ENCODE measurements around the gene ADGRB3.

The ADGRB3 gene

DNA sequence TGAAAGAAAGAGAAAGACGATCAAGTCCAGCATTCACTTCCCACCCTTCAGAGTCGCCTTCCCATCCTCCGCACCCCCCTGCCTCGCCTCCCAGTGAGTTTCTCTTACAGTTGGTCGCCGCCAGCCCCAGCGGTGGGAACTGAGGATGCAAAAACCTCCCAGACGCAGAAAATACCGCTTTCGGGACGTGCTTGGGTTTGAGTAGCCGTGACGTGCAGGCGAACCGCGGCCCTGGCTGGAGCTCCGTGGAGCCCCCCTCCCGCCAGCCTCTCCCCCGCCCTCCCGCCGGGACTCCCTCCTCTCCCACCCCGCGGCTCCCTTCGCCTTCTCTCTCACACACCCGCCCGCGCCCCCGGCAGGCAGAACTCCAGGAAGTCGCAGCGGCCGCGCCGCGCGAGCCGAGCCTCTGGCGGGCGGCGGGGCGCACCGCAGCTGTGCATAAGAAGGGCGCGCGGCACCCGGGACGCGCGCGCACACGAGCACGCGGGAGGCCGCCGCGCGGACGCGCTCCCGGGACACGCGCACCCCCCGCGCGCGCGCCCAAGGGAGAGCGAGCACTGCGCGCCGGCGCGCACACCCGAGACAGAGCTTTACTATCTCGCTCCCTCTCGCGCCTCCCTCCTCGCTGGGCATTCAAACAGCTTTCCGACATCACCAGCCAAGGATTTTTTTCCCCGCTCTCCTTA, at the start of gene ADGRB3:
ADGRB3 (plus strand) TSS at position 557 of the 686 bp plus-strand sequence. CDS start 3,394 bp downstream, outside the sequence.
- no peak for DNase-seq (ENCODE audit: low read depth)

DNA sequence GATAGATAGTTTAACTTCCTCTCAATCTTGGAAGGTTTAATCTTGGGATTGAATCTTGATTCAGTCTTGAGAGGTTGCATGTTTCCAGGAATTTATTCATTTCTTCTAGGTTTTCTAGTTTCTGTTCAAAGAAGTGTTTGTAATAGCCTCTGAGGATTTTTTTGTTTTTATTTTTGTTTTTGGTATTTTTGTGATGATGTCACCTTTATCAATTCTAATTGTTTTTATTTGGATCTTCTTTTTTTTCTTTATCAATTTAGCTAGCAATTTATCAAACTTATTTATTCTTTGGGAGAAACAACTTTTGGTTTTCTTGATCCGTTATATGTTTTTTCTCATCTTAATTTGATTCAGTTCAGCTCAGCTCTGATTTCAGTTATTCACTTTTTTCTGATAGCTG, 41.5 kb upstream of the ADGRB3 start:
- no peak for DNase-seq (ENCODE audit: low read depth)

DNA sequence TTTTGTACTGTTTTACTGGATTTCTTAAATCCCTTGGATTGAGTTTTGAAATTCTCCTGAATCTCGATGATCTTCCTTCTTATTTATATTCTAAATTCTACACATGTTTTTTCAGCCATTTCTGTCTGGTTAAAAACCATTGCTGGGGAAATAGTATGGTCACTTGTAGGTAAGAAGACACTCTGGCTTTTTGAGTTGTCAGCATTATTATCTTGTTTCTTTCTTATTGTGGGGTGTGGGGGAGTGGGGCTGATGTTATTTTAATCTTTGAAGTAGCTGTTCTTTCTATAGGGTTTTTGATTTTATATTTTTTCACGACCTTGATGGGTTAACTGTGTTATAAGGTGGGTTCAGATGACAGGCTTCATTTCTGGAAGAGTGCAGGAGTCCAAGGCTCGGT, 37.4 kb upstream of the ADGRB3 start:
- no peak for DNase-seq (ENCODE audit: low read depth)

DNA sequence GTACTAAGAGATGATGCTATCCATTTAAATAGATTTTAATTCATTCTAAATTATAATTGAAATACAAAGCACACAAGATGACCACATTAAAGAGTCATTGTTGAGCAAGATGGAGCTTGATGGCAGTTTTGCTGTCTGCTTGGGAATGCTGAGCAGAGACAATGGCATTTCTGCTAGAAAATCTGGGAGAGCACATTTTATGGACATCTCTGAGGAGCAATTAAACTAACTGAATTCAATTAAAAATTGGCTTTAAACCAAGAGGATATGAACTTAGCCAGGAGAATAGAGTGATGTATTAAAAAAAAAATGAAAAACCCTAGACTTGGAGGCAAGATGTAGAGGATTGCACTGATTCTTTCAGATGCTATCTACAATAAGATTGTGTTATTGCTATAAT, 19.1 kb upstream of the ADGRB3 start:
- no peak for DNase-seq (ENCODE audit: low read depth)

DNA sequence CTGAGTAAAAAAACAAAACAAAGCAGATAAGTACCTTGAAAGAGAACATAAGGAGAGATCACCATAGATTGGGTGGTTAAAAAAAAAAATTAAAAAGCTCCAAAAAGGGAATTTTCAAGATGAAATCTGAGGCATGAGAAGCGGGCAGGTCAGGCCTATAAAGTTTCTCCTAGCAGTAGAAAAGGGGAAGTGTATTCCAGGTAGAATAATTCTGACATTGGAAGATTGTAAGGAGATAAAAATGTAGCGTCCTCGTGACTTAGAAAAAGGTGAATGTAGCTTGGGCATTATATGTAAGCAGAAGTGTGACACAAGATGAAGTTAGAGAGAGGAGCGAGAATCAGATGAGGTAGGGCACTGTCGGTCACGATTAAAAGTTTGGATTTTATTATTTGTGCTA, 9.1 kb upstream of the ADGRB3 start:
- DNase-seq (ENCODE audit: low read depth), result no peak

DNA sequence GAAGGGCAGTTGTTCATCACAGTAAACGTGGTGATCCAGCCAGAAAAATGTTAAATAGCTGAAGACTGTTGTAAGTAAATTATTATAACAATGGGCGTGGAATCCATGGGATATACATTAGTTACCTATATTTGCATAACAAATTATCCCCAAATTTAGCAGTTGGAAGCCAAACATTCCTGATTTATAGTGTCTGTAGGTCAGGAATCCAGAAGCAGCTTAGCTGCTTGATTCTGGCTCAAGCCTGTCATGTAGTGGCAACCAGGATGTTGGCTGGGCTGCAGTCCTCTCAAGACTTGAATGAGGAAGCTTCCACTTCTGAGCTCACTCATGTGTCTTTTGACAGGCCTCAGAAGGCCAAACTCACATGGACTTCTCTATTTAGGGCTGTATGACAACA, 6.9 kb upstream of the ADGRB3 start:
- DNase-seq (ENCODE audit: low read depth), result no peak

DNA sequence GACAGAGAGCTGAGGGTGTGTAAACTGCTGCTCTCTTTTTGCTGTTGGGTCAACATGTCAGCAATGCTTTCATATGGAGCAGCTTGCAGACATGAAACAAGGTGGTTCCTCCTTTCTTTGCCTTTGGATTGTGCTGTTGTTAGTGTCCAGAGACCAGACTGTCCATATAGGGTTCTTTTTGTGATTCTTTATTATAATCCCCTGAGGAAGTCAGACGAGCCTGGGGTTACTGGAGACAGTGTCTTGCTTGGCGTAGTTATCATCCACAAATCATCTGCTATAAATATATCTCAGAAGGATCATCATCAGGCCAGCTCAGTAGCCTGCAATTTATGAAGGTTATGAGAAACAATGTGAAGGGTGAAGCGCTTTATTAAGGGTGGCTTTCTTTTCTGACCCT, 2.3 kb upstream of the ADGRB3 start:
- DNase-seq (ENCODE audit: low read depth), result no peak

DNA sequence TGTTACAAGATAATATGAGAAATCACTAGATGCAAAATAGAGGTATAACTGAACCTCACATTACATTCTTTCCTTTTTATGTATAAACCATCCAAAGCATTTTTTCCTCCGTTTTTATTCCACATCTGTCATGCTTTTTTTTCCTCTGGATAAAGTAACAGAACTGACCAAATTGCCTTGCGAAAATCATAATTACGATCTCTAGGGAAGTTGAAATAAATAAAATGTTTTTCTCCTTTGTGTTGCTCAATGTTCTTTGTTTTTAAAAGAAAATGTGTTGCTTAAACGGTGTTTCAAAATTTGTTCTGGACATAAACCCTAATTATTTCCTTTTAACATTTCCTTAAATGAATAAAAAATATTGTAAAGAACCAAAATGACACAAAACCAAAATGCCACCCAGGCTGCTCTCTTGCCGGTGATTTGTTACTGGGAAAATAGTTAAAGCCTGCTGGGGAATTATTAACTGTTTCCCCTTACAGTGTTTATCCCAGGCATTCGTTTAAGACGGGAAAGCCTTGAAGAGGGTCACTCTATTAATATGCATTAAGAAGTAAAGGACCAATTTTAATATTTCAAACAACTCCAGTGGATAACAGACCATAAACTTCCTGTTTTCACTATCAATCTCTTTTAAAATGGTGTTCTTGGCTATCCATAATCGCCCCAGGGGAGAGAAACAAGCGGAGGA, 1.7 kb upstream of the ADGRB3 start:
- no peak for DNase-seq (ENCODE audit: low read depth)

DNA sequence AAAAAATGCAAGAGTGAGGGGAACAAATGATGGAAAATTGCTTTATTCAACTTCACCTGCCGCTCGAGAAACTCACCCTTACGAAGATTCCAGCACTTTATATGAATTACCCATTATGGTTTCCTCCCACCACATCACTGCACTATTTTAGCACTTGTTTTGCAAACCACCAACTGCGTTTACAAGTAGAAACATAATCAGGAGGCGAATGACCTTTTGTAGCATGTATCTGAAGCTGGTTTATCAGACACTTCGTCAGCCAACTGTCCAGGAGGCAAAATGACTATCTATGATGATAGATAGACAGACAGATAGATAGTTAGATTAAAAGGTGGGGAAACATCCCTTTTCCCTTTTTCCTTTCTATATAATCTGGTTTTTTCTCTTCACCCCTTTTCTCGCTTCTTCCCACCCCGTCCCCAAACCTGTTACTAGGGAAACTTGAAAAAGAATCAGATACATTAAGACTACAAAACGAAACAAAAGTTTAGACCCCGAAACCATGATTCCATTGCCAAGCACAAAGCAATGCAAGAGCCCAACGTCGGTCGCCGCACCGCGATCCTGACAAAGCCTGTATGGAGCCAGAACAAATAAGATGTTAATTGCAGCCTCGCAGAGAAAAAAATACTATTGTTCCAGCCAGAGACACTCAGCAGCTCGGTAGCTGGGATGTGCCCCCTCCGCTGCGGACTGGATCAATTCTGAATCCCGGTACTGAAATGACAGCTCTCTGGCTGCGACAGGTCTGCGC, 933 bp upstream of the ADGRB3 start:
- DNase-seq (ENCODE audit: low read depth), result no peak

DNA sequence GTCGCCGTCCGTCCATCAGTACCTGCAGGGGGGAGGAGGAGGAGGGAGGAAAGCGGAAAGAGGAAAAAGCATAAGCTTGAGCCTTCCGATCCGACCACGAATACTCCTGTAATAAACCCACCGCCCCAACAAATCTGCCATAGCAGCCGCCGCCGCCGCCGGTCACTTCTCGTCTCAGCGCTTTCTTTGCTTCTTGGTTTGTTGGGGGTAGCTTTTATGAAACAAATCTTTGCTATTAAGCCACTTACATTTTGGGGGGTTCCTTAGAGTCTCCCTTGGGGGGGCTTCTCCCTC, 277 bp downstream of the ADGRB3 start:
- no peak for DNase-seq (ENCODE audit: low read depth)

DNA sequence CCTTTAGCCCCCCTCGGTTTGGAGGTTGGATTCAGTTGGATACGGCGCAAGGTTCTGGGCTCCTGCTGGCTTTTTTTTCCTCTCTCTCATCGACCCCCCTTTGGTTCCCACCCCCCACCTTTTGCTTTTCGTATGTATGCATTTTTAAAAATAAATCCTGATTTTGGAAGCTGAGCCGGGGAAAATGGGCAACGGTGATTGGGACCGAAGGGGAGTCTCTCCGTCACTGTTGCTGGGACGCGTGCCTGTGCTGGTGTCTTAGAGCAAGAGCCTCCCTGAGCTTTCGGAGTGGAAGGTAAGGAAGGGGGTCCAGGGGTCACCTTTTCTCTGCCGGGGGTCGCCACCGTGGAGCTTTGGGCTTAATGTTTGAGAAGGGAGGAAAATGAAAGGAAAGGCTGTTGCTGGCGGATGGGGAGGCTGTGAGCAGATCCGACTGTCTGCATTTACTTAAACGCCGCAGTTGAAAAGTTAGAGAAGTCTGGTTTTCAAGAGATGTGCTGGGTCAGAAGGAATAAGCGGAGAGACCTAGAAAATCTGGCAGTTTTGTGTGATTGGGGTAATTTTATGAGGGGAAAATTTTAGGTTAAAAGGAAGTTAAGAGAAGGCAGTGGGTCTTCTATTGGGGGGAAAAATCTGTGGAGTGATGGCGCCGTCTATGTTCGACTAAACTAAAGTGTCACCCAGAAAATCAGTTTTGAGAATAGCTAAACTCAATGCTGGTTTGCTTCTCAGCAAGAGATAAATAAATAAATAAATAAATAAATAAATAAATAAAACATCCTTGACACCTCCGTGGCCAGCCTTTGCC, 828 bp downstream of the ADGRB3 start:
- no peak for DNase-seq (ENCODE audit: low read depth)

DNA sequence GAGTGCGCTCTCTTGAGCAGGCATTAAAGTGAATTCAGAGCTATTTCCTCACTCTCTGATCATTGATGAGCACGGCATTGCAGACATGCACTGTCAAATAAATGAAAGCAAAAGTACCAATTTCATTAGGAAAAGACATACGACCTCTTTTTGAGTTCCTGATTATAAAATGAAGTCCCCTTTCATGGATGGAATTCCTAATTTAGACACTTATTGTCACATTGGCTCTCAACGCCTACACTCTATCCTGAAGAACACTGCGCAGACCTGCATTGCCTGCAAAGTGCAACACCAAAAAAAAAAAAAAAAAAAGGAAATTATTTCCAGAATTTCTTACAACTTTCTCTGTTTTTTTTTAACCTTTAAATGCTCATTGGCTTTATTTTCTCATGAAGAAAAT, 1.6 kb downstream of the ADGRB3 start:
- no peak for DNase-seq (ENCODE audit: low read depth)

DNA sequence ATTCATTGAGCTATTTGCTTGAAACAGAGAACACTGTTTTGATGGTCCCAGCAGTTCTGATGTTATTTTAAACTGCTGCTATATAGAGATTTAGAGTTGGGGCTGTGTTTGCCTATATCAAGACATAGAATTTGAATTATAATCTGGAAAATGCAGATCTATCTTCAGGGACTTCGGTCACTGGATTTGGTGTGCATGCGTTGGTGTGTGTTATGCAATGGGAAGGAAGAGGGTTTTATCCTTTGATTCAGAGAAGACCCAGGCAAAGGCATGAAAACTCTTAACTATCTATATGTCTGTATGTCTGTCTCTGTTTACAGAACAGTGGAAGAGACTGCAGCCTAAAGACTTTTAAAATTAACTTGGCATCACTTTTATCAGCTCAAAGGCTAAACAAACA, 2.0 kb downstream of the ADGRB3 start:
- DNase-seq (ENCODE audit: low read depth), result no peak

DNA sequence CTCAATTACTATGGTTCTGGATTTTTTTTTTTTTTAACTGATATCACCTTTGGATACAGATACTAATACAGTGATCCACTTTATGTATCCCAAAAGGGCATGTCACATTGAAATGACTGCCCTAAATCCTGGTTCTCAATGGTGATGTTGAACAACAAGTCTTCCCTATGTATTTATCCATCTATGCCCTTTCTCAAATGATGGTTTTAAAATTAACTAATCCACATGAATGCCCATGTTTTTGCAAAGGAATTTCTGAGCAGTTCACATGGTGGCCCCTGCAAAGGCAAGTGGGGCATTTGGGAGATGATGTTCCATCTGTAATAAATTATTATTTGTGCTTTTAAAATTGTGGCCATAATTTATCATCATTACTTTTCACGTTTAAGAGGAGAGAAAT, 2.7 kb downstream of the ADGRB3 start:
- no peak for DNase-seq (ENCODE audit: low read depth)

DNA sequence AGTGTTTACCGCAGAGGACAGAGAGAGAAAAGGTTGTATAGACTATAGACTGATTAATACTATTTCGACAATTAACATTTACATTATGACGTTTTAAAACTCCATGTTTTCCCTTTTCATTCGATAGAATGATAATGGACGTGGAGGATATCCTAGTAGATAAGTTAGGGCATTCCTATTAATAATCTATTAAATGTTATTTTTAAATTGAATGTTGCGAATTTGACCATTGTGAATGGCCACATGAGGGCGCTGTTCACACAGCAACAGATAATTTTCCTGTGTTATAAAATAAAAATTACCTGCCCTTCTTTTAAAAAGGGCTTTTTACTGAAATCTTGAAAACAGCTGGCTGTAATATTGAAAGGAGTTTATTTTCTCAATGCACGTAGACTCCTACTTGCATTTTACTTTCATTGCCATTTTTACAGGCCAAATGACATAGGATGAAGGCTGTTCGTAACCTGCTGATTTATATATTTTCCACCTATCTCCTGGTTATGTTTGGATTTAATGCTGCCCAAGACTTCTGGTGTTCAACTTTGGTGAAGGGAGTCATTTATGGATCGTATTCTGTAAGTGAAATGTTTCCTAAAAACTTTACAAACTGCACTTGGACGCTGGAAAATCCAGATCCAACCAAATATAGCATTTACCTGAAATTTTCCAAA, 3.3 kb downstream of the ADGRB3 start:
- DNase-seq (ENCODE audit: low read depth), result no peak

DNA sequence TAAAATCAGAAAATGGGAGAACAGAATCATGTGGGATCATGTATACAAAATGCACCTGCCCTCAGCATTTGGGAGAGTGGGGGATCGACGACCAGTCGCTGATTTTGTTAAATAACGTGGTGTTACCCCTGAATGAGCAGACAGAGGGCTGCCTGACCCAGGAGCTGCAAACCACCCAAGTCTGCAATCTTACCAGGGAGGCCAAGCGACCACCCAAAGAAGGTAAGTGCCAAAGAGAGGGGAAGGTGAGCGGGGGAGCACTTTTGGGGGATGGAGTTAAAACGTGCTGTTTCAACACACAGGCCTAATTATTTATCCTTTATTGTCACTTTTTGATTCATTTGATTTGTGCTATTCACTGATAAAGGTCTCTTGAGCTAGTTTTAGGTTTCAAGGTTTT, 4.1 kb downstream of the ADGRB3 start:
- DNase-seq (ENCODE audit: low read depth), result no peak

DNA sequence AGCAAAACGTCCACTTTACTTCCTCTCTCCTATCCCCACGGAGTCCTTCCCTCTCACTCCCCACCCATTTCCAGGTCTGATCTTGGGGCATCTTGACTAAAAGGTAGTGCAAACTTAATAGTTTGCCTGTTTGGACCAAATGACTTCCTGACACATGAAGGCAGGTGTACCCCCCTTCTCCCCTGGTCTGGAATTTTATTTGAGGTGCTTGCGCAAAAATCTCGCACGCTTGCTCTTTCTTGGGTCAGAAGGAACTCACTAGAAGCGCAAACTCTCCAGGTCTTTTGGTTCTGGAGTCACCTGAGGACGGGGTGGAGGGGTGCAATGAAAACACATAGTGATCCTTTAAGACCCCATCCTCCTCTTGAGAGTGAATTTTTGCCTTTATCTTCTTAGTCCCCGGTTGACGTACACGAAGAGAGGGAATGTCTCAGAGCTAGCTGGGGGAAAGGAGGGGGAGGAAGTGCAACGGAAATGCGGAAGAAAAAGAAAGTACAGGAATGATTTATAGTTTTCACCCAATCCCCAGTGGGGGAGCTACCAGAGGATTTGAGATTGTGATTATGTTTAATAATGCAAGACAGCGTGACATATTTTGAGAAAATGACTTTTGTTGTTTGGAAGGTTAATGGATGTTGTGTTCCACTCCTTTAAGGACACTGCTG, 4.9 kb downstream of the ADGRB3 start:
- DNase-seq (ENCODE audit: low read depth), result no peak

DNA sequence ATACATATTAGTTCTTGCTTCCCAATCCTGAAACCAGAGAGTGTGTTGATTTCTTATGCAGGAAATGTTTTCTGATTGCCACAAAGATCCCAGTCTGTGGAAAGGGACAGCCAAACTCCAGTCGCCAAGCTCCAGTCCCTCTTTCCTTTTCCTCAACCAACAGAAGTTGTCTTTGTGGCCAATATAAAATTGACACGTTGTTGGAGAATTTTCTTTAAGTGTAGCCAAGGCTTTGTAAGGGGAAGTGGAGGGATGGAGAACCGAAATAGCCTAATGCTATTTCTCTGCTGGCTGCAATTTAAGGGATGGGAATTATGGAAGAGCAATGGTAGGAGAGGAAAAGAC, 5.4 kb downstream of the ADGRB3 start:
- no peak for DNase-seq (ENCODE audit: low read depth)

DNA sequence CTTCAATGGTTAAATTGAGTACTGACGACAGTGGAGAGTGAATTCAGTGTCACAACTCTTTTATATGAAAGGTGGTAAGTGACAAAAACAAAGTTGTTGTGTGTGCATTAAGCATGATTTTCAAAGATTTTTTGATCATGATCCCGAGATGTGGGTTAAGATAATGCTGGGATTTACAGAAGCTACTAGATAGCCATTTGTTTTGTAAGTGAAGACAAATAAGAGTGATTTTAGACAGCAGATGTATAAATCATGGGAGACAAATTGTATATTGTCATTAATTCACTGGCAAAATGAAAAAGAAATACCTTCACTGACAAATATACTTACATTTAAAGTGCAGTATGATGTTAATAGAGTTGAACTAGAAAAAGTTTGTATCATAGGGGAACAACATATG, 6.1 kb downstream of the ADGRB3 start:
- no peak for DNase-seq (ENCODE audit: low read depth)

DNA sequence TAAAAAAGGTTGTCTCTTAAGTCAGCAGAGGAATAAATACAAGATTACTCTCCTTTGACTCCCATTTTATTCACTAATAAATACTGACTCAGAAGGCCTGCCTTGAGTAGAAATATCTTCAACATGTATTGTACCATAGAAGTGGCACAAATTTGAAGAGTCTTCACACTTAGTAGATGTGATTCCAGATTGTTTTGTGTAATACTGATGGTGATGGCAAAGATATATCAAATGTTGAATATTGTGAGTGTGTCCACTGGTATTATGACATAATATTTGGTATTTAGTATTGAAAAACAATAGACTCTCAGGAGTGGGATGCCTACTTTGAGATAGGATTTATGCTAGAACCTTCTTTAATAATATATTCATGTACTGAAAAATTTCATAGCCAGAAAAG, 7.0 kb downstream of the ADGRB3 start:
- DNase-seq (ENCODE audit: low read depth), result no peak

DNA sequence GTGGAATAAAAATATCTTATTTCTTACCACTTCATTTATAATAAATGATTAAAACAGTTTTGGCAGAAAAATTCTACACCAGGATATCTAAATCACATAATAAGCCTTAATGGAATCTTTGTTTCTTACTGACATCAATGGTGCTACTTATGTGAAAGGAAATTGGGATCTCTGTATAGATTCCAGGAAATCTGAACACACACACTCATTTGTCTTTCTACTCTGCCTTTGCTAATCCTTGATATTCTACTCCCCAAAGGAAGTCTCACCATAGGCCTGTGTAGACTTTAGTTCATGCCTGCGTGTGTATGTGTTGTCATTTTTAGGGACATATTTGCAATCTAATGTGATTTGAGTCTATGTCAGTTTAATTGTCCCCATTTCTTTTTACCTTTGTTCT, 7.9 kb downstream of the ADGRB3 start:
- no peak for DNase-seq (ENCODE audit: low read depth)

DNA sequence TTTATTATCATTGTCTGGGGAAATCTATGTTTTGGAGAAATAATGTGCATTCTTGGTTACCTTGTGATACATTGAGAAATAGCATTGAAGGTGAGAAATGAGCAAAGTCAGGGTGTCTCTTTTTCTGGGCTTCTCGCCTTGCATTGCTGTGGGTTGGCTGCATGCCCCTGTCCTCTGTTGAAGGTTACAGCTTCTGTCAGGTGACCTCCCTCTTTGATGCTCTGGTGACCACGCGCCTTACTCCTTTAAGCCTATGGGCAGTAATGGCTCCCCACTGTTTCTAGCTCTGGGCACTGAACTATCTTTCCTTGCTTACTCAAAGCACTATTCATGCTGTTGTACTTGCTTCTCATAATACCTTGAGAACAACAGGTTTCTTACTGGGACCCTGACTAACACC, 14.6 kb downstream of the ADGRB3 start:
- DNase-seq (ENCODE audit: low read depth), result no peak

Data from stimulated activated CD8-positive, alpha-beta memory T cell treated with anti-CD3 and anti-CD28 coated beads, Interleukin-12 subunit alpha, Interleukin-12 subunit beta, amount 100 ng/mL, for 4 hours (primary cell).